ENCODE measurements around the gene CNTN5. TPM values are rescaled to one million over a fixed set of nuclear protein-coding genes. Genes with fewer than 3 reads are reported as not detected.

The CNTN5 gene
- total RNA-seq, 1 donor from 2014 or later: 0.15 TPM

DNA sequence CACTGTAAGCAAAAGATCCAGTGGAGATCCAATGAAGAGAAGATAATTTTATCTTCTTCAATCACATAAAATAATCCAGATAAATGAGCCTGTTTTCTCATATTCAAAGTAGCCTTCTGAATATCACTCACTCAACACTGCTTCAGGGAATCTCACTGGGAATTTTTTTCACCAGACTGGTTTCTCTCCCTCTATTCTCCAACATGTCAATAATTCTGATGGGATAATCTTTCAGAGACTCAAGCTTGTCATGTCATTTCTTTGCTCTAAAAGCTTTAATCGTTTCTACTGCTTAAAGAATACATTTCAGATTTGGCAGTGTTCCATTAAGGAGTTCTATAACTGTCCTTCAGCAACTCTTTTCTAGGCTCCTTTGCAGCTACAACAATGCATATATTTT lies 16.3 kb downstream of the CNTN5 start:
- no peaks in the 10 kb centered on the region for H3K9me3 Mint-ChIP-seq (ENCODE audit: unreplicated experiment)
- H3K36me3 Mint-ChIP-seq (ENCODE audit: low read depth, unreplicated experiment): no peaks in the 10 kb centered on the region
- no peaks in the 10 kb centered on the region for H3K27me3 Mint-ChIP-seq (ENCODE audit: unreplicated experiment)
- H3K27ac Mint-ChIP-seq (ENCODE audit: unreplicated experiment): no peak overlapping the region
- DNase-seq (ENCODE audit: low spot score): no peak
- TF ChIP-seq, protein P1, sequence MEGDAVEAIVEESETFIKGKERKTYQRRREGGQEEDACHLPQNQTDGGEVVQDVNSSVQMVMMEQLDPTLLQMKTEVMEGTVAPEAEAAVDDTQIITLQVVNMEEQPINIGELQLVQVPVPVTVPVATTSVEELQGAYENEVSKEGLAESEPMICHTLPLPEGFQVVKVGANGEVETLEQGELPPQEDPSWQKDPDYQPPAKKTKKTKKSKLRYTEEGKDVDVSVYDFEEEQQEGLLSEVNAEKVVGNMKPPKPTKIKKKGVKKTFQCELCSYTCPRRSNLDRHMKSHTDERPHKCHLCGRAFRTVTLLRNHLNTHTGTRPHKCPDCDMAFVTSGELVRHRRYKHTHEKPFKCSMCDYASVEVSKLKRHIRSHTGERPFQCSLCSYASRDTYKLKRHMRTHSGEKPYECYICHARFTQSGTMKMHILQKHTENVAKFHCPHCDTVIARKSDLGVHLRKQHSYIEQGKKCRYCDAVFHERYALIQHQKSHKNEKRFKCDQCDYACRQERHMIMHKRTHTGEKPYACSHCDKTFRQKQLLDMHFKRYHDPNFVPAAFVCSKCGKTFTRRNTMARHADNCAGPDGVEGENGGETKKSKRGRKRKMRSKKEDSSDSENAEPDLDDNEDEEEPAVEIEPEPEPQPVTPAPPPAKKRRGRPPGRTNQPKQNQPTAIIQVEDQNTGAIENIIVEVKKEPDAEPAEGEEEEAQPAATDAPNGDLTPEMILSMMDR (IDR thresholded peaks at IDR 0.05; ENCODE audit: unreplicated experiment): no peak
- H3K4me1 Mint-ChIP-seq (ENCODE audit: unreplicated experiment): no peaks in the 10 kb centered on the region
- H3K4me3 Mint-ChIP-seq (ENCODE audit: unreplicated experiment): no peak overlapping the region

DNA sequence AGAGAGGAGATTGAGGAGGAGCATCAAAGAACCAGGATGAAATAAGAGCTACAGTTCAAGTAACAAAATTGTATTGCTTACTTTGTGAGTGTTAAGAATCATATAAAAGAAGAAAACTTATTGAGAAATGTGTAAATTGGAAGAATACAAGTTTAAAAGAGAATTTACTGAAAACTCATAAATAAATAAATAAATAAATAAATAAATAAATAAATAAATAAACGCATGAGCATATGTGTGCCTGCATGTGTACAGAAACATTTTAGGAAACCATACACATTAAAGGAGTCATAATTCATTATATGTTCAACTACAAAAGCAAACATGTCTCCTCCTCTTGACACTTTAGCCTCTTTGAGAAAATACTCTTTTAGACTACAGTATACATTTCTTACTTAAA lies 42.6 kb downstream of the CNTN5 start:
- Mint-ChIP-seq H3K27me3 (ENCODE audit: unreplicated experiment) (no peaks in the 10 kb centered on the region), H3K4me1 (ENCODE audit: unreplicated experiment) (peaks cover 6% of the 10 kb centered on the region), H3K9me3 (ENCODE audit: unreplicated experiment) (no peaks in the 10 kb centered on the region), H3K36me3 (ENCODE audit: low read depth, unreplicated experiment) (no peaks in the 10 kb centered on the region), H3K27ac (ENCODE audit: unreplicated experiment) (no peak overlapping the region), H3K4me3 (ENCODE audit: unreplicated experiment) (no peak overlapping the region)
- DNase-seq (ENCODE audit: low spot score): no peak
- TF ChIP-seq, protein P1 (IDR thresholded peaks at IDR 0.05; ENCODE audit: unreplicated experiment): no peak

DNA sequence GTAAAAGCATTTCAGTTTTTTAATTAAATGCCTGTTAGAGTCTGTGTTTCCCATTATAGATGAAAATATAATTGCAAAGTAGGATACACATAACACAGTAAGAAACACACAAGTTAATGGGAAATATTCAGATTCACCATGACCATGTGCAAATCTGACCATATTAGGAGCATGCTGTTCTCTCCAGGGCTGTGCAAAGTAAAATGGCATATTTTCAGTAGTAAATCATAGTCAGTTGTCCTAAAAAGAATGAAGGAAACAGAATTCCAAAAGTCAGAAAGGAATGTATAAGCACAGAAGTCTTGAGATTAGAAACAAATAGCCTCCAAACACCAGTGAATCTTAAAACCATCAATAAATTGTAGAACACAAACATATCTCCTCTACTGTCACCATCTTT lies 44.4 kb downstream of the CNTN5 start:
- Mint-ChIP-seq H3K27ac (ENCODE audit: unreplicated experiment) (no peak overlapping the region), H3K9me3 (ENCODE audit: unreplicated experiment) (no peaks in the 10 kb centered on the region), H3K4me1 (ENCODE audit: unreplicated experiment) (peaks cover 6% of the 10 kb centered on the region), H3K27me3 (ENCODE audit: unreplicated experiment) (no peaks in the 10 kb centered on the region), H3K36me3 (ENCODE audit: low read depth, unreplicated experiment) (no peaks in the 10 kb centered on the region), H3K4me3 (ENCODE audit: unreplicated experiment) (no peak overlapping the region)
- no peak for DNase-seq (ENCODE audit: low spot score)
- TF ChIP-seq, protein P1 (IDR thresholded peaks at IDR 0.05; ENCODE audit: unreplicated experiment): no peak

DNA sequence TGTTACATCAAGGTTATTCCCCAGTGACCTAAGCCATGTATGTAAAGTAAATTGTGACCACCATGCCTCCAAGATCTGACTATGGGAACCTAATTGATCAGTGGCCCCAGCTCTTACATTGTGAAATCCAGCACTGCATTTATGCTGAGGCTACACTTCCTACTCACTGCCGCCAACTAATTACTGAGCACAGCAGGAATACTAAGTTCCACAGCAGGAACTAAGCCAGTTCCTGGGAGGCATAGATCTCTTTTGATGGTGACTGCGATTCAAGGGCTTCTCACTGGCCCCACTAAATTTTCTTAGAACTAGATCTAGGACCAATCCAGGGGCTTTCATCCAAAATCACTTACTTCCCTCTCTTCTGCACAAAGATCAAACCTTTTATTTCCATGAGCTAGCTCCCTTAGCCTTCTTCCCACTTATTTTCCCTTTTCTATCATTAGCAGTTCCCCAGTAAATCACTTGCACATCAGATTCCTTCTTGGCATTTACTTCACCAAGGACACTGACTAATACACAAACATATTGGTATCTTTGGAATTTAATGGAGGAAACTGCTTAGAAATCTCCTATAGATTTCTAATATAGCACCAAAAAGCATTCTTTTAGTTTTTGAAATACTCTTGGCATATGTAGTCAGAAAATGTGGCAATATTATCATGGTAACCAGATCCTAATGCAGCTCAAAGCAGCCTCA lies 46.0 kb downstream of the CNTN5 start:
- no peak overlapping the region for H3K4me3 Mint-ChIP-seq (ENCODE audit: unreplicated experiment)
- H3K27ac Mint-ChIP-seq (ENCODE audit: unreplicated experiment): no peak overlapping the region
- H3K4me1 Mint-ChIP-seq (ENCODE audit: unreplicated experiment): peaks cover 6% of the 10 kb centered on the region
- no peaks in the 10 kb centered on the region for H3K36me3 Mint-ChIP-seq (ENCODE audit: low read depth, unreplicated experiment)
- TF ChIP-seq, protein P1 (IDR thresholded peaks at IDR 0.05; ENCODE audit: unreplicated experiment): no peak
- DNase-seq (ENCODE audit: low spot score): no peak
- H3K9me3 Mint-ChIP-seq (ENCODE audit: unreplicated experiment): no peaks in the 10 kb centered on the region
- H3K27me3 Mint-ChIP-seq (ENCODE audit: unreplicated experiment): no peaks in the 10 kb centered on the region

DNA sequence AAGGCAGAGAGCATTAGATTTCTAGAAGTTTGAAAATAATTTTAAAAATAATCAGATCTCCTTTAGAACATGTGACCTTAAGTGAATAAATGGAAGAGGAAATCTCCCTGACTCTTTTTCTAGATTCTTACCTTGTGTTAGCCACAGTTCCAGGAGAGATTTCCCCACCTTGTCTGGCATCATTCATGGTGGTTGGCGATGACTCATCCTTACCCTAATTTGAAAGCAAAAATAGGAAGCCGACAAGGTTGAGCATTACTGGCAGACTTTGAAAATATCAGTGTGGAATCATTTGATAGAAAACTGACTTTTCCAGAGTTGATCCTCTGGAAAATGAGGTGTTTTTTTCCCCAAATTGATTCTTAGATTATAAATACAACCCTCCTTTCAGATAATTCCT lies 48.1 kb downstream of the CNTN5 start:
- TF ChIP-seq, protein P1 (IDR thresholded peaks at IDR 0.05; ENCODE audit: unreplicated experiment): no peak
- no peaks in the 10 kb centered on the region for H3K27me3 Mint-ChIP-seq (ENCODE audit: unreplicated experiment)
- H3K4me1 Mint-ChIP-seq (ENCODE audit: unreplicated experiment): peaks cover 6% of the 10 kb centered on the region
- no peak overlapping the region for H3K27ac Mint-ChIP-seq (ENCODE audit: unreplicated experiment)
- H3K36me3 Mint-ChIP-seq (ENCODE audit: low read depth, unreplicated experiment): no peaks in the 10 kb centered on the region
- H3K9me3 Mint-ChIP-seq (ENCODE audit: unreplicated experiment): no peaks in the 10 kb centered on the region
- no peak overlapping the region for H3K4me3 Mint-ChIP-seq (ENCODE audit: unreplicated experiment)
- DNase-seq (ENCODE audit: low spot score): no peak

Measured in endothelial cell (in vitro differentiated cells).